MCF 10A (cell line): ENCODE measurements around the gene PIGU. TPM values are rescaled to one million over a fixed set of nuclear protein-coding genes. Genes with fewer than 3 reads are reported as not detected.

Source experiments
- BruUV-seq: library from RNA; stranded (reverse); fragments of 400-500 nt; replicated peaks from 2 replicates; lab custom pipeline; 2021; lab: Mats Ljungman, UMichigan
- CTCF ChIA-PET: fragments of 300-600 bp; sonication (Branson Sonifier 250); formaldehyde crosslinking; extraction: SDS; loops from one replicate; lab custom pipeline; 2021; ENCODE audit warnings: antibody characterized with exemption, inconsistent platforms; lab: Yijun Ruan, JAX
- POLR2A ChIA-PET: fragments of 300-600, 350-650 bp; sonication (Branson Sonifier 250); formaldehyde crosslinking; extraction: SDS; loops from one replicate; lab custom pipeline; 2020; ENCODE audit warnings: antibody characterized with exemption, inconsistent platforms; lab: Yijun Ruan, JAX
- DNase-seq: peaks from one replicate; pipeline ENCODE4 v3.0.0-alpha.2; 2018; ENCODE audit not compliant: unreplicated experiment
- H3K27ac Mint-ChIP-seq: one replicate; pipeline ENCODE4 v1.8.0; 2022; ENCODE audit warnings: mild to moderate bottlenecking, low read depth, mixed read lengths; ENCODE audit not compliant: unreplicated experiment
- H3K27me3 Mint-ChIP-seq: one replicate; pipeline ENCODE4 v1.8.0; 2022; ENCODE audit warnings: mixed read lengths; ENCODE audit not compliant: insufficient read depth, unreplicated experiment
- H3K36me3 Mint-ChIP-seq: one replicate; pipeline ENCODE4 v1.8.0; 2022; ENCODE audit warnings: mild to moderate bottlenecking, moderate library complexity, mixed read lengths; ENCODE audit not compliant: insufficient read depth, unreplicated experiment
- H3K4me1 Mint-ChIP-seq: one replicate; pipeline ENCODE4 v1.8.0; 2022; ENCODE audit warnings: mixed read lengths; ENCODE audit not compliant: insufficient read depth, unreplicated experiment
- H3K4me3 Mint-ChIP-seq: one replicate; pipeline ENCODE4 v1.8.0; 2022; ENCODE audit warnings: mild to moderate bottlenecking, moderate library complexity, mixed read lengths; ENCODE audit not compliant: unreplicated experiment
- H3K9me3 Mint-ChIP-seq: one replicate; pipeline ENCODE4 v1.8.0; 2022; ENCODE audit warnings: mixed read lengths; ENCODE audit not compliant: unreplicated experiment
- CTCF ChIP-seq: fragments of 200-600 bp; IDR thresholded peaks from one replicate; pipeline ENCODE4 v1.8.0; 2022; ENCODE audit warnings: antibody characterized with exemption, mild to moderate bottlenecking; ENCODE audit not compliant: unreplicated experiment
- intact Hi-C: fragments of 100-400 bp; cut with micrococcal nuclease; formaldehyde crosslinking; loops from 2 replicates; pipeline ENCODE4 v1.14.1; 2022
- total RNA-seq: library from RNA; stranded (reverse); gene quantifications from 2 replicates; pipeline ENCODE4 v1.2.3, GENCODE V29; 2022

Gene PIGU
- total RNA-seq, 1 experiment from 2014 or later = 14.5 TPM

DNA sequence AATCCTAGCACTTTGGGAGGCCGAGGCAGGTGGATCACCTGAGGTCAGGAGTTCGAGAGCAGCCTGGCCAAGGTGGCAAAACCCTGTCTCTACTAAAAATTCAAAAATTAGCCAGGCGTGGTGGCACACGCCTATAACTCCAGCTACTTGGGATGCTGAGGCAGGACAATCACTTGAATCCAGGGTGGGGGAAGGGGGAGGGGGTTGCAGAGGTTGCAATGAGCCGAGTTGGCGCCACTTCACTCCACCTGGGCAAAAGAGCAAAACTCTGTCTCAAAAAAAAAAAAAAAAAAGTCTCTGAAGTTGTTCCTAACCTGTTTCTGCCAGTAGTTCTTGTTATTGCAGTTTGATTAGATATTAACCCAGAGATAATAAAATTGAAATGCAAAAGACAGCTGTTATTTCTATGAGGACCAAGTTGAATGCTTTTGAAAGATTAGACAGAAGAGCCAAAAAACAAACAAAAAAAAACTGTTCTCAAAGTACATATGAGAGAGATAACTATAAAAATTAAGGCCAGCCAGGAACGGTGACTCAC is 22.6 kb downstream of the PIGU start:
- no TSS peak for BruUV-seq

DNA sequence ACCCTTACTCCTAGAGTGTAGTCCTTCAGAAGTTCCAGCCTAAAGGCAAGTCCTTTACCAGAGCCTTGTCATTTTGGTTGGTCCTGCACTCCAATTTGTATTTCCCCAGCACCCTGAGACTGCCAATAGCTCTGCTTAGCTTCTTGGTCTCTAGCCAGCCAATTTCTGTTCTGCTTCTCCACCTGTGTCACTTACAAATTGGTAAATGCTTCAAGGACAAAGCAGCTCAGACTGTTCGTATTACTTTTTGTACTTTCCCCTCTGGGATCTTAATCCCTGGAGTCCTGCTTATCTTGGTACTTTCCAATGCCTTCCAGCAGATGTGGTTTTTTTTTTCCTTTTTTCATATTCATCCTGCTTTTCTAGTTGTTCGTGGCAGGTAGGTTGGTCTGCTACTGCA is 25.7 kb downstream of the PIGU start:
- Mint-ChIP-seq H3K9me3 (no peaks in the 10 kb centered on the region), H3K4me3 (no peak overlapping the region), H3K27ac (no peak overlapping the region), H3K27me3 (no peaks in the 10 kb centered on the region), H3K36me3 (peaks cover 36% of the 10 kb centered on the region), H3K4me1 (no peaks in the 10 kb centered on the region)
- BruUV-seq = no TSS peak
- ChIA-PET POLR2A (interaction anchor here (0.6 to 1.0 kb wide), 2 partner anchors 10 to 660 kb away, joined by 3 to 4 read pairs; no protein-coding TSS in a partner anchor), CTCF (interaction anchor here (0.7 to 1.1 kb wide), 3 partner anchors 16 to 118 kb away, joined by 3 to 6 read pairs (median 4); no protein-coding TSS in a partner anchor)
- no peak for DNase-seq
- no peak for TF ChIP-seq CTCF
- intact Hi-C loops = no loop called here

More for the DNA sequence above, 22.6 kb downstream of the PIGU start:
- no peaks in the 10 kb centered on the region for H3K27me3 Mint-ChIP-seq
- no peaks in the 10 kb centered on the region for H3K4me1 Mint-ChIP-seq
- H3K4me3 Mint-ChIP-seq = no peak overlapping the region
- peaks cover 32% of the 10 kb centered on the region for H3K36me3 Mint-ChIP-seq
- no peak for DNase-seq
- H3K27ac Mint-ChIP-seq = no peak overlapping the region
- intact Hi-C loops = no loop called here
- TF ChIP-seq CTCF = no peak
- ChIA-PET CTCF (interaction anchor here (0.6 kb wide), 2 partner anchors 18 to 33 kb away, joined by 3 to 4 read pairs; no protein-coding TSS in a partner anchor), POLR2A (no interaction called here)
- H3K9me3 Mint-ChIP-seq = no peaks in the 10 kb centered on the region

DNA sequence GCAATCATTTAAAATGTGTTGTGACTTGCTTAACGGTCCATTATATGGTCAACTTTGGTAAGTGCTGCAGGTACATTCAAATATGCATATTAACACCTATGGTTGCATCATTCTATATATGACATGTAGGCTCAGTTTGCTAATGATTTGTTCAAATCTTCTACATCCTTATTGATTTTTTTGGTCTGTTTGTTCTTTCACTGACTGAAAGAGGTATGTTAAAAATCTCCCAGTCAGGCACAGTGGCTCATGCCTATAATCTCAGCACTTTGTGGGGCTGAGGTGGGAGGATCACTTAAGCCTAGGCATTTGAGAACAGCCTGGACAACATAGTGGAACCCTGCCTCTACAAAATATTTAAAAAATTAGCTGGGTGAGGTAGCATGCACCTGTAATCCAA is 29.2 kb downstream of the PIGU start:
- TF ChIP-seq CTCF = no peak
- no peak overlapping the region for H3K27ac Mint-ChIP-seq
- peaks cover 25% of the 10 kb centered on the region for H3K36me3 Mint-ChIP-seq
- peaks cover 5% of the 10 kb centered on the region for H3K4me1 Mint-ChIP-seq
- intact Hi-C loops = no loop called here
- CTCF ChIA-PET = interaction anchor here (0.7 kb wide), 2 partner anchors 16 to 200 kb away, joined by 3 read pairs; no protein-coding TSS in a partner anchor
- no peaks in the 10 kb centered on the region for H3K27me3 Mint-ChIP-seq
- H3K4me3 Mint-ChIP-seq = no peak overlapping the region
- no TSS peak for BruUV-seq
- H3K9me3 Mint-ChIP-seq = no peaks in the 10 kb centered on the region
- POLR2A ChIA-PET = interaction anchor here (1.1 kb wide), 1 partner anchor 28 kb away, joined by 3 read pairs; no protein-coding TSS in a partner anchor
- DNase-seq = no peak

GRCh38 chr20:34644951-34645350 is 31.9 kb downstream of the PIGU start:
- Mint-ChIP-seq H3K27ac (no peak overlapping the region), H3K27me3 (no peaks in the 10 kb centered on the region), H3K9me3 (no peaks in the 10 kb centered on the region), H3K4me3 (no peak overlapping the region), H3K36me3 (peaks cover 16% of the 10 kb centered on the region), H3K4me1 (peaks cover 5% of the 10 kb centered on the region)
- POLR2A ChIA-PET = no interaction called here
- TF ChIP-seq CTCF = no peak
- no peak for DNase-seq
- BruUV-seq = no TSS peak
- CTCF ChIA-PET = interaction anchor here (0.7 kb wide), 1 partner anchor 23 kb away, joined by 3 read pairs; no protein-coding TSS in a partner anchor
- intact Hi-C loops = no loop called here
